Fibroblast of pulmonary artery (primary cell): ENCODE results near the gene PRR23E.

Experiments
- DNase-seq: peaks from one replicate; pipeline ENCODE4 v3.0.0-alpha.2; 2010; ENCODE audit warnings: low read depth
- H3K4me3 ChIP-seq: replicated peaks from 2 replicates; pipeline ENCODE4 v1.5.1; 2011; ENCODE audit warnings: low read depth, mild to moderate bottlenecking, control low read depth, low read length, moderate library complexity
- CTCF ChIP-seq: IDR thresholded peaks from 2 replicates; pipeline ENCODE4 v1.5.1; 2011; ENCODE audit warnings: mild to moderate bottlenecking, control low read depth, low read length, inconsistent platforms; ENCODE audit errors: missing control alignments

PRR23E gene

GRCh38 chr3:127218454-127218922 lies 25.6 kb downstream of the PRR23E start:
- no peak overlapping the region for H3K4me3 ChIP-seq
- no peak for TF ChIP-seq CTCF
- no peak for DNase-seq

- no peak for DNase-seq
- no peak overlapping the region for H3K4me3 ChIP-seq
- no peak for TF ChIP-seq CTCF
Observed at GRCh38 chr3:127220497-127220896, 27.6 kb downstream of the PRR23E start.

GRCh38 chr3:127221037-127221436 lies 28.1 kb downstream of the PRR23E start:
- H3K4me3 ChIP-seq: no peak overlapping the region
- TF ChIP-seq CTCF: no peak
- no peak for DNase-seq

- DNase-seq: no peak
- H3K4me3 ChIP-seq: no peak overlapping the region
Observed at GRCh38 chr3:127221446-127222035, 28.6 kb downstream of the PRR23E start.

GRCh38 chr3:127222163-127222562 lies 29.2 kb downstream of the PRR23E start:
- TF ChIP-seq CTCF: no peak
- no peak overlapping the region for H3K4me3 ChIP-seq
- DNase-seq: no peak

More at GRCh38 chr3:127221446-127222035, 28.6 kb downstream of the PRR23E start:
- no peak for TF ChIP-seq CTCF

DNA sequence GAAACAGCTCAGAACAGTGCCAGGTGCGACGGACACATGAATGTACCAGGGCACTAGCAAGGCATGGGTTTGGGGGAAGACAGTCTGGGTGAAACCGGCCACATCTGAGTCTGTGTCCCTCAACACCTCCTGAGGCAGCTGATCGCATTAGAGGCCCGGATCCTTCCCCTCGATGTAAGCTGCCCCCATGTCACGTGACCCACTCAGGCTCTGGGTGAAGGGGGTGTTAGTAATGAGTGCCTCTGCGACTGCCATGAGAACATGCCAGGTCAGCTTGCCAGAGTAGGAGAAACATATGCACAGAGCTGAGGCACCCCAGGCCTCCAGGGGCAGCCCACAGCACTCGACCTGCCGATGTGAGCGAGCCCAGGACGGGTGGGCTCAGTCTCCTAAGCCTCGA lies 29.7 kb downstream of the PRR23E start:
- no peak for TF ChIP-seq CTCF
- H3K4me3 ChIP-seq: no peak overlapping the region
- DNase-seq: no peak

GRCh38 chr3:127224118-127224517 lies 31.2 kb downstream of the PRR23E start:
- H3K4me3 ChIP-seq: no peak overlapping the region
- TF ChIP-seq CTCF: no peak
- no peak for DNase-seq
